Erythroblast (primary cell): ENCODE results near the gene CLIP4.

Source experiments
- DNase-seq, 2 experiments: peaks; one replicate each; lab custom pipeline; 2025; lab: John Stamatoyannopoulos, UW
- GATA1 ChIP-seq: IDR thresholded peaks from 2 replicates; pipeline ENCODE4 v1.6.1; 2011; ENCODE audit warnings: low read depth, mild to moderate bottlenecking, control low read depth, low read length, moderate library complexity
- POLR2A ChIP-seq: IDR thresholded peaks from 2 replicates; pipeline ENCODE4 v1.6.1; 2011; ENCODE audit warnings: mild to moderate bottlenecking, low read length

CLIP4 gene

DNA sequence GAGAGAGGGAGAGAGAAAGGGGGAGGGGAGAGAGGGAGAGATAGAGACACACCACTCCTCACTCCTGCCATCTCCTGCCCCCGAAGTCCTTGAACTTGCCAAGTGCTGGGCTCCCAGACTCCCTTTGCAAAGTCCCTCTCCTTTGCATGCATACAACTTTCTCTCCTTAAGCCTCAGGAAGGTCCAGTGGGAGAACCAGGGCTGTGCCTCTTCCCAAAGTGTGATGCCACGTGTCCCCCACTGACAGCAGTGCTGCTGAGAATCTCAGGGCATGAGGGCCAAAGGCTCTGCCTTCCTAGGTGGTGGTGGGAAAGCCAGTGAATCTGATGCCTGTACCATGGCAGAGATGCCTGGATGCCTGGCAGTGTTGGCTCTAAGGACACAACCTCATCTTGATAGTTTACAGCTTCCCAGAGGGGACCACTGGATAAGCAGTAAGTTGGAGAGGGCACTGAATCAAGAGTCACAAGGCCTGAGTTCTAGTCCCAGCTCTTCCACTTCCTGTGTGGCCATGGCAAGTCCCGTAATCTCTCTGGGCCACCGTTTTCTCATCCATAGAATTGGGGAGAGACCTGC lies 103.4 kb downstream of the CLIP4 start:
- no peak for DNase-seq
- TF ChIP-seq POLR2A (no peak), GATA1 (no peak)

DNA sequence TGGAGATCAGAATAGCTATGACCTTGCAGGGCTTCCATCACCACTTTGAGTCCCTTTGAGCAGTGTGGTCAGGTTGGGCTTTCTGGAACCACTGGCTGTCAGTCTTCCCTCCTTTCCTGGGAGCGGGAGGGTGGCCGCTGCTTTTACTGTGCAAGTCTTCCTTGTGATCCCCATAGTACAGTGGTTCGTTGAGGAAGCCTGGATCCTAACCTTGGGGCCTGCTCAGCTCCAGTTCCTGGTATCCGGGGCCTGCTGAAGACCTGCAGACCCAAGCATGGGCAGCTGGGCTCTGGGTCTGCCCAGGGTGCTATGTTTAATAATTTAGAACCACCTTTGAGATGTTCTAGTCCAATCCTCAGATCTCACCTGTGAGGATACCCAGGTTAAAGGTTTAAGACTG lies 104.2 kb downstream of the CLIP4 start:
- TF ChIP-seq POLR2A (no peak), GATA1 (no peak)
- no peak for DNase-seq

DNA sequence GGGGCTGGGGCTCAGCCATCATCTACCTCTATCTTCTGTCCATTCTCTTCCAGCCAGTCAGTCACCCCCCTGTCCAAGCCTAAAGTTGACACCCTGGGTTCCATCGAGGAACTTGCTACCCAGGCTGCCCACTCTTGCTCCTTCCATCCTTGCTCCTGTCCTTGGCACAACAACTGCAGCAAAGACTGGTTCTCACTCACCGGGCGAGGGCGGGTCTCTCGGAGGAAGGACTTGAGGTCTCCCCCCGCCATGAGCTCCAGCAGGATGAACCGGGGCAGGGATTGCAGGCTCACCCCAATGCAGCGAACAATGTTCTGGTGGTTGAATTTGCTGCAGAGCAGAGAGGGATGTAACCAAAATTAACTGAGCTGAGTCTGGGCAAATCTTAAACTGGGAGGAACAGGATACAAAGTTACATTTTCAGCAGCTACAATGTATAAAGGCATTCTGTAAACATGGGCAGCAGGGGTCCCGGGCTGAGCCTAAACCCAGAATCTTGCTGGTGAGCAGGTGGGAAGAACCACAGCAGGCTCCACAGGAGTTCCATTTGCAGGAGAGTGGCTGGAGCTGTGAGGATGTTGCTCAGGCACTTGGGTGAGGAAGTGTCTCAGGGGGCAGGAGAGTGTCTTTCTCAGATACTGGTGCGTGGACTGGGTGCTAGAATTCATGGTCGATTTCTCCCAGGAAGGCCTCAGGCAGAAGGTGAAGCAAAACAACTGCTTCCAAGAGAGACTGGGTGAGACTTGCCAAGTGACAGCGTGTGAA lies 105.5 kb downstream of the CLIP4 start:
- TF ChIP-seq GATA1 (no peak), POLR2A (no peak)

DNA sequence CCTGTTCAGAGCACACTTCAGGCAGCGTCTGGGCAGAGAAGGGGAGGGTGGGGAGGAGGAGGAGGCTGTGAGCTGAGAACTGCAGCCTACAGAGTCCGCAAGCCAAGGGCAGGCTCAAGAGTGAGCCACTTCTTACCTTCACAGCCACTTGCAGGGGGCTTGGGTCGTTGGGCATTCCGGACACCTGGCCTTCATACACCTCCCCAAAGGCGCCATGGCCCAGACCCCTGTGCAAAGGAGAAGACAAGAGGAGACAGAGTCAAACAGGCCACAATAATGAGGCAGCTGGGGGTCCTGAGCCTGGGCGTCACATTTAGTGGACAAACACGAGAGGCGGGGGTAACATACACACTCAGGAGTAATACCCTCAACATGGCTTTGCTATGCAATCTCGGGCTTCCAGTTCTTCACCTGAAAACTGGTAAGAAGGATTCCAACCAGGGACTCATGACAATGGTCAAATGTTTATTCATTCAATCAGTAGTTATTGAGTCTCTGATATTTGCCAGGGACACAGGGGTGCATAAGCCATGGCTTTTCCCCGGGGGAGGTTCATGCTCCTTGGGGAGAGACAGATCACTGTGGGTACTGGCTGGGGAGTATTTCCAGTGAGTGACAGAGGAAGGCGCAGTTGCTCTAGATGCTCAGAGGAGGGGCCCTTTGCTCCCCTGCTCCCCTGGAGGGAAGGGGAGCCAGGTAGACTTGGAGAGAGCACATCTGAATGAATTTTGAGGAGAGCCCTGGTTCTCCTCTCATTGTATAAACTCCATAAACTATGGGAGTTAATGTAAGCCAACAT lies 107.4 kb downstream of the CLIP4 start:
- TF ChIP-seq POLR2A (no peak), GATA1 (no peak)
- no peak for DNase-seq

More for the DNA sequence above, 105.5 kb downstream of the CLIP4 start:
- DNase-seq = no peak

GRCh38 chr2:29223257-29223656 lies 108.0 kb downstream of the CLIP4 start:
- DNase-seq = no peak
- TF ChIP-seq POLR2A (no peak), GATA1 (no peak)

DNA sequence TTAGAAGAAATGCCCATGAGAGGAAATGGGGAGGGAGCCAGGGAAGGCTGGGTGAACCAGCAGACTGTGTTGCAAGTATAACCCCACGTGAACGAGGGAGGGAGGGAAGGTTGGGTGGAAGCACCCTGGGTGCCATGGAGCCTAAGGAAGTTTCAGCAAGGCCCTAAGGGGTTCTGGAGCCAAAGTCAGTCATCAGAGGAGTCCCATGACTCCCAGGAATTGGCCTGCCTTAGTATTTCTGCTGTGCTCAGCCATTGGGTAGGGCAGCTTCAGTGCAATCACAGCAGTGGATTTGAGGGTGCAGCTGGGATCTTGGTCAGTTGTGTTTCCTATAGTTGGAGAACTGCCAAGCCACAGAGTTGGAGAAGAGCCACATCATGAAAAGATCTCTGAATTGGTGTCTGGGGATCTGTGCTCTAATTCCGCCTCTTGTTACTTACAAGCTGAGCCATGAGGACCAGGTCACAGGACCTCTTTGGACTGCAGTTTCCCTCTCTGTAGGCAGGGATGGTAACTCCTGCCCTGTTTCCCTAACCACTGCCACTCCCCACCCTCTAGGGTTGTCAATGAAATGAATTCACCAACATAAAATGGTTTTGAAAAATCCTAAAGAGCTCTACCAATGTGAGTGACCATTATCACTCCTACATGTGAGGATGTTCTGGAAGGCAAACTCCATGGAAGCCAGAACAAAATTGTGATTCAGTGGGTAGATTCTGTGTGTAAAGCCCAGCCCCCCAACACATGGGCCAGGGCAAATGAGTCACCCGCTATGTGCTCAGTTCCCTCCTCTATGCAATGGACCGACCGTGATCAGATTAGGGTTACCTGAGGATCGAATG lies 108.9 kb downstream of the CLIP4 start:
- no peak for DNase-seq
- TF ChIP-seq GATA1 (no peak), POLR2A (no peak)

- TF ChIP-seq POLR2A (no peak), GATA1 (no peak)
Observed at GRCh38 chr2:29224693-29225551, 109.7 kb downstream of the CLIP4 start.

GRCh38 chr2:29225814-29226213 lies 110.6 kb downstream of the CLIP4 start:
- TF ChIP-seq GATA1 = no peak
- no peak for TF ChIP-seq POLR2A
- no peak for DNase-seq

More at GRCh38 chr2:29224693-29225551, 109.7 kb downstream of the CLIP4 start:
- DNase-seq = no peak

- no peak for DNase-seq
- no peak for TF ChIP-seq GATA1
- TF ChIP-seq POLR2A = no peak
Observed at GRCh38 chr2:29226375-29226774, 111.2 kb downstream of the CLIP4 start.

- DNase-seq = no peak
Observed at GRCh38 chr2:29226808-29227207, 111.6 kb downstream of the CLIP4 start.

DNA sequence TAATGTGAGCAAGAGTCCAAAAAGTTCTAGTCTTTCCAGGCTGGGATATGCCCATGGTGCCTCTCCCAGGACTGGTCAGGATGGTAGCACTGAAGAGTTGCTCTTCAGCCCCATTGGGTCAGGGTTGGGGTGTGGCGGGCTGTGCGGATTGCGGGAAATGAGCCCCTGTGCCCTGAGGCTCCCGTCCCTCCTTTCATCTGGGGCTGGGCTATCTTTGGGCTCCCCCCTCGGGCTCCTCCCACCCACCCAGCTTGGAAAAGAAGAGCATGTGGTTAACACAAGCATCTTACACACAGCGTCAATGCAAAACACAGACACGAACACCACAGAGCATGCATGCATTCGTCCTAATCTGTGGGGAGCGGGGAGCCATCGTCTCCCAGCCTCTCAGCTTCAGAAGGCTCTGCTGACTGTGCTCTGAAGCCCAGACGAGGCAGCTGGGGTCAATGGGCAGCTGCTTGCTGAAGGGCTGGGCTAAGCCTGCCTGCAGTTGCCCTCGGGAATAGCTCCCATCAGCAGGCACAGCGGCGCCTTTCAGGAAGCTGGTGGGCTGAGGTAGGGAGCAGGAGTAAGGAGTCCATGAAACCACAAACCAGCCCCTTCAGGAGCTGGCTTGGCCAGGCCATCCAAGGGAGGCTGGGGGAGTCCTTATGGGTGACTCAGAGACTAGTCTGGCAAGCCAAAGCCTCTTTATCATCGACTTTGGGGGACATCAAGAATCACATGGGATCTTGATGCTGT lies 112.9 kb downstream of the CLIP4 start:
- no peak for DNase-seq
- TF ChIP-seq POLR2A (no peak), GATA1 (no peak)

More at GRCh38 chr2:29226808-29227207, 111.6 kb downstream of the CLIP4 start:
- no peak for TF ChIP-seq GATA1
- TF ChIP-seq POLR2A = no peak

GRCh38 chr2:29228947-29229346 lies 113.7 kb downstream of the CLIP4 start:
- TF ChIP-seq POLR2A = no peak
- no peak for DNase-seq
